Hypothalamus (tissue), 51 donors: Measurements from ENCODE around the gene CHST11.

Experiments
- DNase-seq, 51 donors: peaks; one replicate each; lab custom pipeline; 2025; lab: John Stamatoyannopoulos, UW

Gene CHST11

DNA sequence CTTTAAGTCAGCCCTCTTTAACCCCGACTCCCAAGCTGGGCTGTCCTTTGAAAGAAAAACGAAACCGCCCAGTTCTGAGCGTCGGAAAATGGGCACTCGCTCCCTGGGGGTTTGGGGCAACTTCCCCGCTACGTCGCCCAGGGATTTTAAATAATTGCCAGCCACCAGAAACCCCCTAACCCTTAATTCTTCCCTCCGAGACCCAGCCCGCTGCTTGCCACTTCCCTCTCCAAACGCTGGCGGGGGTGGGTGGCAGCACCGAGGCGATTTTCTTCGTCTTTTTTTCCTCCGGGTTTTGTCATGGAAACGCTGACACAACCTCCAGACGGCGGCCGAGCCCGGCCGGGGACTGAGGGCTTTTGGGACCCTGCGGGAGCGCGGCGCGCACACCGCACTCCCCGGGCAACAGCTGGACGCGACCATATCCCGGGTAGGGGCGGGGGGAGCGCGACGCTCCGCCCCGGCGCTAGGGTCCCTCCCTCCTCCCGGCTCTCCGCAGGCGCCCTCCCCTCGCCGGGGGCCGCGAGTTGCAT lies at the start of gene CHST11:
TSS of gene CHST11 (plus strand) at position 532 of the 533 bp plus-strand sequence.
- DNase-seq: peak in 50 of 51 donors; percentile 23 to 87 (median 71)

DNA sequence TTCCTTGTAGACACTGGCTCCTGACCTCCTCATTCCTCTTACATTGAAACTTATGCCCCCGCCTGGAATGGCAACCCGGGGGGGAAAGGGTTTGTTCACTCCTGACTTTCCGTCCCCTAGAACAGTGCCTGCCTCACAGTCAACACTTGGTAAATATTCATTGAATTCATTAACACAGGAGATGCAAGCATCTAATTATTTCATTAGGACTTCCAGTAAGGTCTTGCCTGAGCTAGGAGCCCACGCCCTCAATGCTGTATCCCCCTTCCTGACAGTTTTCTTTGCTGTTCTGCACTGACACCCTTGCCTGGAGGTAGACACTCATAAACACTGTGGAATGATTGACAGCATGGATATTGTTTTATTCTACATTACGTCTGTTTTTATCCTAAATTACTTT lies 49.3 kb upstream of the CHST11 start:
- no peak for DNase-seq

DNA sequence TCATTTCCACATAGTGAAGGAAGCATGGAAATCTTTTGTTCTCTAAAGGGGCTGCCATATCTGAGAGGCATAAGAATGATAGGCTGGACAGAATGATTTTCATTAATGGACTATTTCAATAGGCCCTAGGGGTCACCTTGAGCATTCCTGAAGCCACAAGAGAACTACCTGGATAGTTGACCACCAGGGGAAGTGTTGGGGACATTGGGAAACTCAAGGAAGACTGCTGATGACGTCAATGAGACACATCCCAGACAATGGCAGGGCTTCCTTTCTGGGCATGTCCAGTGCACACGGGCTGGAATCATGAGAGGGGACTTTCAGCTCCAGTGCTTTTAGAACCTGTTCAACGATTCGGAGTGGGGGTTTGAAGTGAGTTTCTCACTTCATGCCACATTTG lies 48.8 kb upstream of the CHST11 start:
- no peak for DNase-seq

DNA sequence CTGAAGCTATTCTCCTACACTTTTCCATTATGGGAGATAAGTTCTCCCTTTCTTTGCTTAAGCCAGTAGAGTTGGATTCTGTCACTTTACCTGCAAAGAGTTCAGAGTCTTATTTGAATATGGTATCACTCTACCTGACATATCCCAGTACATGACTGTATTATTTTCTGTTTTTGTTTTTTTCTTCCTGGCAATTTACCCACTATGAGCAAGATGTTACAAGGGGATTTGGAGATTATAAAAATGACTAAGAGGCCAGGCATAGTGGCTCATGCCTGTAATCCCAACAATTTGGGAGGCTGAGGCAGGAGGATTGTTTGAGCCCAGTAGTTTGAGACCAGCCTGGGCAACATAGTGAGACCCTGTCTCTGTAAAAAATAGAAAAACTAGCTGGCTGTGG lies 46.4 kb upstream of the CHST11 start:
- no peak for DNase-seq

DNA sequence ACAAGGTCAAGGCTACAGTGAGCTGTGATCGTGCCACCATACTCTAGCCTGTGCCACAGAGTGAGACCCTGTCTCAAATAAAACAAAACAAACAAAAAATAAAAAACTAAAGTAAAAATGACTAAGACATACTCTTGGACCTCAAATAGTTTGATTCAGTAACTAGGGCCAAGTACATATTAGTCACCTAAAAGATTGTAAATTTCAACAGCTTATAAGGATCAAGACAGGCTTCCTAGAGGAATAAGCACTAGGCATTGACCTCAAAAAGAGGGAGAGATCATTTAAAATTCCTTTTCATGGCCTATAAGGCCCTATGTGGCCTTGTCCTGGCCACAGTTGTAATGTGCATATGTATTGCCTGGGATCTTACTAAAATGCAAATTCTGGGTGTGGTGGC lies 46.0 kb upstream of the CHST11 start:
- DNase-seq: no peak

DNA sequence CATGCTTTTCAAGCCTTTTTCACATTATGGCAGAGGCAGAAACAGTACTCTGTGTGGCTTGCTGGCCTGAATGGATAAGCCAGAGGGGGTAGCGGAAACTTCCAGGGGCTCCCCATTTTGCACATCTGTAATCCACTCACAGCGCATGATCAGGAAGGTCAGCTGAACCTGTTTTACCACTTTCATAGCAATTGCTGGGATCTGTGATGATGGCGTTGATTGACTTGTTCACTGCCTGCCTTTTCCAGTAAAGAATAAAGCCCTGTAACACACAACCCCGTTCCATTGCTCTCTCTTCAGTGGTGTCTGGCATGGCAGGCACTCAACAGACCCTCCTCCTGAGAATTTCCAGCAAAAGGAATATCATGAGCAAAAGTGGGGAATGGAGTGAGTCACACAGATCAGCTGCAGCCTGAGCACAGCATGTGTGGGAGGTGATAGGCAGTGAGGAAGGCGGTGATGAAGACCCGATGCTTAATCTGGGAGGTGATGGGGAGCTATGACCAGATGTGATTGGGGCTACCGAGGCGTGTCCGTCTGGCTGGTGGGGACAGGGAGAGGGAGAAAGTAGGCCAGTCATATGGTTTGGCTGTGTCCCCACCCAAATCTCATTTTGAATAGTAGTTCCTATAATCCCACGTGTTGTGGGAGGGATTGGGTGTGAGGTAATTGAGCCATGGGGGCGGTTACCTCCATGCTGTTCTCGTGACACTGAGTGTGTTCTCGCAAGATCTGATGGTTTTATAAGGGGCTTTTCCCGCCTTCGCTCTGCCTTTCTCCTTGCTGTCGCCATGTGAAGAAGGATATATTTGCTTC lies 44.7 kb upstream of the CHST11 start:
- DNase-seq: peak in 2 of 51 donors; percentile 21 to 26

DNA sequence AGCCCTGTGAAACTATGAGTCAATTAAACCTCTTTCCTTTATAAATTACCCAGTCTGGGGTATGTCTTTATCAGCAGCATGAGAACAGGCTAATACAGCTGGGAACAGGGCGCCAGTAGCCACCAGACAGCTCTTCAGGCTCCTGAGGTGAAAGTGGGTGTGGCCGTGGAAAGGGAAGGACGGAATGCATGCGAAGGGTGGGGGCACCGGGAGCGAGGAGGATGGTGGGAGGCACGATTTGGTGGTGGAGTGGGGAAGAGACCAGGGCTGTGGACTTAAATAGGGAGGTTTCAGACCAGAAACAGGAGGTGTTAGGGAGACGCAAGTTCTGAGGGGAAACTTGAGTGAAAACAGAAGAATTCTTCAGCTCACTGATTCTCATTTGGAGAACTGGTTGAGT lies 44.1 kb upstream of the CHST11 start:
- no peak for DNase-seq

DNA sequence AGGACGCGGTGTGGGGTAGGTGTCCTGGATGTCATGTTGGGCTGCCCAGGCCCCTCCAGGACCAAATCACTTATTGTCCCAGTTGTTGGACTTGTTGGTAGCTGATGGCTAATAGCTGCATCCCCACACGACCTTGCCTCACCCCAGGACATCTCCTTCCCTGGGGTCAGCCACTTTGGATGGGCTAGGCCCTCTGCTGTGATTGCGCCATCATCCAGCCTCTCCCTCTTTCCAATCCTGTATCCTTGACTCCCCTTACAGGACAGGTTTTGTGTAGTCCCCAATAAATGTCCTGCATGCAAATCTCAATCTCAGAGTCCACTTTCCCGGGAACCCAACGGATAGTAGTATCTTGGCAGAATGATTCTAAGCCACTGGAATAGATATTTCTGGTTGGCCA lies 43.4 kb upstream of the CHST11 start:
- DNase-seq: no peak

DNA sequence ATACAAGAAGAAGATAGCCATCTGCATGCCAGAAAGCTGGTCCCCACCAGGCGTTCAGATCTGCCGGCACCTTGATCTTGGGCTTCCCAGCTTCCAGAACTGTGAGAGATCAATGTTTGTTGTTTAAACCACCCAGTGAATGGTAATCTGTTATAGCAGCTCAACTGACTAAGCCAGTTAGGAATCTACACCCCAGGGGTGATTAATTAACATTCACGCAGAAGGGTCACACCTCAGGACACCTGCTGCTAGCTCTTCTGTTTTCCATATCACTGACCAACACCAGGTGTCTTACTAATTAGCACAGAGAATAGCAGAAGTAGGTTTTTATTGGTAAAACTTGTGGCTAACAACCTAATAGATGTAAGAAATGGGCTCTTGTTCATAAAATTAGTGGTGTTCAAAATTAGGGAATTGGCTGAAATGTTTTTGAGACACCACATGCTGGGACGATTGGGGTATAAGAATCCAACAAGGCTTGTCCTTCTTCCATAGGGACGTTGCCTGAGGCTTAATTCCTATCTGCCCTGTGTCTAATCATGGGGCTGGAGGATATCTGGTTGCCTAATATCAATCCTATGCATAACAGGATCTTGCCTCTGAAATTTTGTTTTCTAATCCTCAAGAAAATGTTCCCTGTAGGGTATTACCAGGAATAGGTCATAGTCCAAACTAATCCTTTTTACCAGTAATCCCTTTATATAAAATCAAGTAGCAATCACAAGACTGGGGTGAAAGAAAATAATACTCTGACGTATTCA lies 42.0 kb upstream of the CHST11 start:
- DNase-seq: no peak

DNA sequence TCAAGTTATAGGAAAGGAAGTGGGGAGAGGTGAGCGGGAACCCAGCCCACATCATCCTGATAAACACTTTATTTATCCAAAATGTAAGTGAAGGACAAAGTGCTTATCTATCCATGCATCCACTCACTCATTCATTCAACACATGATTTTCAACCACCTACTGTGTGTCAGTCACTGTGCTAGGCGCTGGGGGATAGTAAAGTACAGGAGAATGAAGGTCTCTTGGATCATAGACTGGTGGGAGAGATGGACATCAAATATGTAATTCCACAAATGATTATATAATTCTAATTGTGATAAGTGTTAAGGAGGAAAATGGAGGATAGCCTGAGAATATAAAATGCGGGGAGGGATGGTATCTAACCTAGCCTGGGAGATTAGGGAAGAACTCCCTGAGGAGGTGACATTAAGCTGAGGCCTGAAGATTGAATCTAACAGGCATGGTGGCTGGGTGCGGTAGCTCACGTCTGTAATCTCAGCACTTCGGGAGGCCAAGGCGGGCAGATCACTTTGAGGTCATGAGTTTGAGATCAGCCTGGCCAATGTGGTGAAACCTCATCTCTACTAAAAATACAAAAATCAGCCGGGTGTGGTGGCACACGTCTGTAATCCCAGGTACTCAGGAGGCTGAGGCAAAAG lies 41.3 kb upstream of the CHST11 start:
- no peak for DNase-seq

DNA sequence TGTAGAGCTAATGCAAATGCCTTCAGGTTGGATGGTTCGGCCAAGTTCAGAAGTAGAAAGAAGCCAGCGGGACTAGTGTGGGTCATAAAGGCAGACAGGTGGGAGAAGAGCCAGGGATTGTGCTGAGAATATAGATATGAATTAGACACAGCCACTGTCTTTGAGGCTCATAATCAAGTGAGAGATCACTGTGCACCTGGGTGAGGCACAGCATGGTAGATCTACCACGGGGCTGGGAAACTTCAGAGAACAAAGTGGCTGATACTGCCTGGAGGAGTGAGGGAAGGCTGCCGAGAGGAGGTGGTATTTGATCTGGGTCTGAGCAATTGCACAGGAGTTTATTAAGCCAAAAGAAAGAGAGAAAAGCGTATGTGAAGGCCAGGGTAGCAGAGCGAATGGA lies 40.6 kb upstream of the CHST11 start:
- no peak for DNase-seq

DNA sequence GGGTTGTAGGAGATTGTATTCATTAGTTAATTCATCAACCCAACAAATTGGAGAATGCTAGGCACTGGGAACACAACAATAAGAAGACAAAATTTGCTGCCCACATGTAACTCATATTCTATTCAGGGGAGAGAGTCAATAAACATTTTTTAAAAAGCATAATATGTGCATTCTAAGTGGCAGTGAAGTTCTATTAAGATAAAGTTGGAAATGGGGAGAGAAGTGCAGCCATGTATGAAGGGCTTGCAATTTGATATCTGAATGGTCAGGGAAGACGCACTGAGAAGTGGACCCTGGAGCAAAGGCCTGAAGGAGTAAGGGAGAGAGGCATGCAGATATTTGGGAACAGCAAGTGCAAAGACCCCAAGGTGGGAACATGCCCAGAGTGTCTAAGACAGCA lies 40.2 kb upstream of the CHST11 start:
- DNase-seq: no peak

DNA sequence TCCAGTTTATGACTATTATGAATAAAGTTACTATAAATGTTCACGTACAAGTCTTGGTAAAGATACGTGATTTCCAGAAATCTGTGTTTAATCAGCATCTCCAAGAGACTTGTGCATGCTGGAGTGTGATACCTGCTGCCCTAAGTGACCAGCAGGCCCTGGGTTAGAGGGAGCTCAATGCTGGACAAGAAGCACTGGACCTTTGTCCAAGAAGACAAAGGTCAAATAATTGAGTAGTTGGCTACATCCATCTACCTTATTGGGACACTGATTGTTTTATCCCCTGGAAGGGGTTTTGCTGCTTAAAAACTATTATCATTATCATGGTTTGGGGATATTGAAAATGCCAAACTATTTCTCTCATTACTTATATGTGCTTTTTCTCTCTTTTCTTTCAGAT lies 37.0 kb upstream of the CHST11 start:
- DNase-seq: no peak

DNA sequence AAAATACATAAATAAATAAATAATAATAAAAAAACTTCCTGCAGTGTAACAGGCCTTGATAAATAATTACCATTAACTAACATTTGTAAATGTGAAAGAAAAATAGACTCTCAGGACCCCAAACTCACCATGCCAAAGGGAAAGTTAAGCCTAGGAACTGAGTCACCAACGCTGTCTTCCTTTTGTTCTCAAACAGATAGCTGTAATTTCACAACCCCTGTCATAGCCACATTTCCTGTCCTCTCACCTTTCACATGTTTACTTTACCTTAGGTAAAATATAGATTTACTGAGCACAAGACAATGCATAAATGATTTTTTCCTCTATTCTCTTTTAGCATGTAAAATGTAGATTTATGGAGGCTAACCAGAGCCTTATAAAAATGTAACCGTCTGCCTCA lies 35.9 kb upstream of the CHST11 start:
- no peak for DNase-seq

DNA sequence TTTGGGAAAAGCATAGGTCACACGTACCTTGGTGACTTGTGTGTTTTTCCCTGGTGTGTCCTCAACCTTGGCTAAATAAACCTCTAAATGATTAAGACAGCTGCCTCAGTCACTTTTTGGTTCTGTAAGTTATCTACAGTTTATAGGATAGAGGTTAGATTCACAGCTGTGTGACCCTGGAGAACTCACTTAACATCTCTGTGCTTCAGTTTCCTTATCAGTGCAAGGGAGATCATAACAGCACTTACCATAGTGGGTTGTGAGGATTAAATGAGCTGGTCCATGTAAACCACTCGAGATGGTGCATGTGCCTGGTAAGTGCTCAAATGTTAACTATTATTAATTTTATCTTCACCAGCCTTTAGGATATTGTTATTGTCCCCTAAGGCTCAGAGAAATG lies 35.4 kb upstream of the CHST11 start:
- DNase-seq: no peak

DNA sequence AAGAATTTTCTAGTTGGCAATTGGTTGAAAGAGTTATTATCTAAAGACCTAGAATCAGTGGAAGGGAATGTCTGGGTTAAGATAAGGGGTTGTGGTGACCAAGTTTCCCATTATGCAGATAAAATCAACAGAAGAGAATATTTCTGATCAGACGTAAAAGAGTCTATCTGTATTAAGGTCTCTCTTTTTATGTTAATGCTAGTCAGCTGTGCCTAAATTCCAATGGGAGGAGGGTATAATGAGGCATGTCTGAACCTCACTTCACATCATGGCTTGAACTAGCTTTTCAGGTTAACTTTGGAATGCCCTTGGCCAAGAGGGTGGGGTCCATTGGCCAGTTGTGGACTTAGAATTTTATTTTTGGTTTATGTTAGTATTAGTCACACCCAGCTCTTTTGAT lies 34.3 kb upstream of the CHST11 start:
- DNase-seq: no peak

DNA sequence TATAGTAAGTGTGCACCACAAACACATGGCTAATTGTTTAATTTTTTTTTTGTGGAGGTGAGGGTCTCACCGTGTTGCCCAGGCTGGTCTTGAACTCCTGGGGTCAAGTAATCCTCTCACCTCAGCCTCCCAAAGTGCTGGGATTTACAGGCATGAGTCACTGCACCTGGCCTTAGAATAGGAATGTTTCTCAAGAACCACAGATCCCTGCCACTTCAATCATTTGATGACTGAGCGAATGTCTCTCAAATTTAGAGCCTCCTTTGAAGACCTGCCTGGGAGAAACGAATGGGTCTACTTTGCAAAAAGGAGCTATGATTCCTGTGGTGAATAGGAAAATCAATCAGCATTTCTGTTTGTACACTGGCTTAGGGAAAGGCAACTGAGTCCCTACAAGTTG lies 33.5 kb upstream of the CHST11 start:
- DNase-seq: no peak

DNA sequence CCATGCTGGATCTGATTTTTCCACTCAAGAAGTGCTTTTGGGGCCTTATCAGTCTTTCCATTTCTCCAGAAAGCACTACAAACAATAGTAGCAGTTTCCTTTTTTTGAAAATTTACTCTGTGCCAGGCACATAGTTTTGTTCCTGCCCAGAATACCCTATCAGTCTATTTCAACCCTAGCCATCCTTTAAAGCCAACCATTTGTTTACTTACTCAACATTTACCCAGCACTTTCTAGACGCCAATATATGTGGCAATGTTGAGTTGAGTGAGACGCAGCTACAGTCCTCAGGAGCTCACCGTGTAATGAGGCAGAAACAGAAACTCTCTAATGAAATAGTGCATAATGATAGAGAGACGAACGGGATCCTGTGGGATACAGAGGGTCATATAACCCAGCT lies 32.9 kb upstream of the CHST11 start:
- no peak for DNase-seq

DNA sequence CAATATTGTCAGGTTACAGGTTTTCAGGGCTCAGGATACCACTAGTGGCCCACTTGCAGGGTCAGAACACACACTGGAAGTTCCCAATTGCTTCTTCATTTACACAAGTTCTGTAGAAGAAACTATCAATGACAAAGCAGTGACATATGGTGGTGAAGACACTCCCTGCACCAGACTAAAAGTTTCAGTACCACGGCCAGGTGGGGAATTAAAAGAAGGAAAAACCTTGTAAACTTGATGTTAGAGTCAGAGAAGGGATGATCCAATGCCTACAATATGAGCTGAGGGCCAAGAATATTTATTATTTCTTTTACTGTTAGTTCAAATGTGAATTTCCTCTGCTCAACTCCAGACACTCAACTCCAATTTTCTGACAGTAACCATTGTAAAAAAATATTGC lies 31.8 kb upstream of the CHST11 start:
- DNase-seq: no peak

DNA sequence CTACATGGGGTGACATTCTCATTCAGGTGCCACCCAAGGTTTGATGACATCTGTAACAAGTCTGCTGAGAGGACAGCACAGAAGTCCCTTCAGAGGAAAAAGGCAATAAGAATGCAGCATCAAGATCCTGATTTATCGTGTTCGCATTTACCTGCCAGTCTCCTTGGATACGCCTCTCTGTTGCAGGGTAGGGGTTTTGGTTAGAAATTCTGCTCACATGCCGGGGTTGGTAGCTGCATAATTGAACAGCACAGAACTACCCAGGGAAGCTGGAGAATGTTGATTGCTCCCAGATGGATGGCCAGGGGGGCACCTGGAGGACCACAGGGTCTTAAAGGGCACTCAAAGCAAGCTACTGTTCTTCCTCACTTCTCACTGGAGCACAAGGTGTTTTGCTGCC lies 31.1 kb upstream of the CHST11 start:
- no peak for DNase-seq

DNA sequence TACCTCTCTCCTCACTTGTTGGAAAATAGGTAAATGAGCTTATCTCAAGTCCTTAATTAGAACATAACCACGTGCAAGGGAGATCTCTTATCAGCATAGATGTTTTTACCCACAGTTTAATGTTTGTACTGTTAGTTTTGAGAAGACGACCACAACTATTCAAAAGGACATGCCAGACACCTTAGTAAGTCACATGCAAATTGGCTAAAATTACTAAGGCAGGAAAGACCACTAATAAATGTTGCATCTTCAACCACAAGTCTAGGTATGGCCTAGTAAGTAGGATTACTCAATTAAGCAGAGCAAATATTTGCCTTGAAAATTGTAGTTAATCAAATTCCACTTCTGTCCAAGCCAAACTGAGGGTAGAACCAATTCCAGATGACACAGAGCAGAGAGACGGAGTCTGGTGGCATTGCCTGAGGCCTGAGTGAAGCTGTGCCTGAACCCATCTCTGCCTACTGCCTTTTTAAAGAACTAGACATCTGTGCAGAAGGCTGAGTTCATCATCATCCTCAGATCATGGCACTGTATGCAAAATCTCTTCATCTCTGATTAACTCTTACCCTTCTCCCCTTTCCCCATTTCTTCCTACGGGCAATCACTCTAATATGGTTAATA lies 29.7 kb upstream of the CHST11 start:
- no peak for DNase-seq
